HG03045 (cell line): Measurements from ENCODE around the gene FNDC10.

Experiments
- ATAC-seq: cut with Tn5 transposase; IDR thresholded peaks from one replicate; pipeline ENCODE4 v1.9.1; 2021; ENCODE audit warnings: mild to moderate bottlenecking, moderate library complexity; ENCODE audit not compliant: unreplicated experiment

FNDC10 gene

DNA sequence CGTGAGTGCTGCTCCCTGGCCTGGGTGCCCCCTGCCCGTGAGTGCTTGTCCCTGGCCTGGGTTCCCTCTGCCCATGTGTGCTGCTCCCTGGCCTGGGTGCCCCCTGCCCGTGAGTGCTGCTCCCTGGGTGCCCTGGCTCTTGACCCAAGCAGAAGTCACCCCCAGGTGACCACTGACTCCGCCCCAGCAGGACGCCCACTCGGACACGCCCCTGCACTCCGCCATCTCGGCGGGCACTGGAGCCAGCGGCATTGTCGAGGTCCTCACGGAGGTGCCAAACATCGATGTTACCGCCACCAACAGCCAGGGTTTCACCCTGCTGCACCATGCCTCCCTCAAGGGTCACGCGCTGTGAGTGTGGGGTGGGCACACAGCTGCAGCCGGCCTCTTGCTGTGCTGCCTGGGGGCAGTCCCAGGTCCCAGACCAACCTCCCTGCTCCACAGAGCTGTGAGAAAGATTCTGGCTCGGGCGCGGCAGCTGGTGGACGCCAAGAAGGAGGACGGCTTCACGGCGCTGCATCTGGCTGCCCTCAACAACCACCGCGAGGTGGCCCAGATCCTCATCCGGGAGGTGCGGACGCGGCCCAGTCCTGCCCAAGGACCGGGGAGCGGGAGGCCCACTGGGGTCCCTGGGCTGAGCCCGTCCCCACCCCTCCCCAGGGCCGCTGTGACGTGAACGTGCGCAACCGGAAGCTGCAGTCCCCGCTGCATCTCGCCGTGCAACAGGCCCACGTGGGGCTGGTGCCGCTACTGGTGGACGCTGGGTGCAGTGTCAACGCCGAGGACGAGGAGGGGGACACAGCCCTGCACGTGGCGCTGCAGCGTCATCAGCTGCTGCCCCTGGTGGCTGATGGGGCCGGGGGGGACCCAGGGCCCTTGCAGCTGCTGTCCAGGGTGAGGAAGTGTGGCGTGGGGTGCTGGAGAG, 28.2 kb upstream of the FNDC10 start:
- ATAC-seq = no peak

DNA sequence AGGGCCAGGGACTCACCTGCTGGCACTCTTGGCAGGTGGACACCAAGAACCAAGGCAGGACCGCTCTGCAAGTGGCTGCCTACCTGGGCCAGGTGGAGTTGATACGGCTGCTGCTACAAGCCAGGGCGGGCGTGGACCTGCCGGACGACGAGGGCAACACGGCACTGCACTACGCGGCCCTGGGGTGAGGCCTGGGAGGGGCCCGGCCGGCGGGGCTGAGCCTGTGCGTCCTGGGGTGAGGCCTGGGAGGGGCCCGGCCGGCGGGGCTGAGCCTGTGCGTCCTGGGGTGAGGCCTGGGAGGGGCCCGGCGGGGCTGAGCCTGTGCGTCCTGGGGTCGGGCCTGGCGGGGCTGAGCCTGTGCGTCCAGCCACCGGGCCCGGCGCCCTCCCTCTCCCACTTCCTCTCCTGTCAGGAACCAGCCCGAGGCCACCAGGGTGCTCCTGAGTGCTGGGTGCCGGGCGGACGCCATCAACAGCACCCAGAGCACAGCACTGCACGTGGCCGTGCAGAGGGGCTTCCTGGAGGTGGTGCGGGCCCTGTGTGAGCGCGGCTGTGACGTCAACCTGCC, 27.4 kb upstream of the FNDC10 start:
- ATAC-seq = no peak

DNA sequence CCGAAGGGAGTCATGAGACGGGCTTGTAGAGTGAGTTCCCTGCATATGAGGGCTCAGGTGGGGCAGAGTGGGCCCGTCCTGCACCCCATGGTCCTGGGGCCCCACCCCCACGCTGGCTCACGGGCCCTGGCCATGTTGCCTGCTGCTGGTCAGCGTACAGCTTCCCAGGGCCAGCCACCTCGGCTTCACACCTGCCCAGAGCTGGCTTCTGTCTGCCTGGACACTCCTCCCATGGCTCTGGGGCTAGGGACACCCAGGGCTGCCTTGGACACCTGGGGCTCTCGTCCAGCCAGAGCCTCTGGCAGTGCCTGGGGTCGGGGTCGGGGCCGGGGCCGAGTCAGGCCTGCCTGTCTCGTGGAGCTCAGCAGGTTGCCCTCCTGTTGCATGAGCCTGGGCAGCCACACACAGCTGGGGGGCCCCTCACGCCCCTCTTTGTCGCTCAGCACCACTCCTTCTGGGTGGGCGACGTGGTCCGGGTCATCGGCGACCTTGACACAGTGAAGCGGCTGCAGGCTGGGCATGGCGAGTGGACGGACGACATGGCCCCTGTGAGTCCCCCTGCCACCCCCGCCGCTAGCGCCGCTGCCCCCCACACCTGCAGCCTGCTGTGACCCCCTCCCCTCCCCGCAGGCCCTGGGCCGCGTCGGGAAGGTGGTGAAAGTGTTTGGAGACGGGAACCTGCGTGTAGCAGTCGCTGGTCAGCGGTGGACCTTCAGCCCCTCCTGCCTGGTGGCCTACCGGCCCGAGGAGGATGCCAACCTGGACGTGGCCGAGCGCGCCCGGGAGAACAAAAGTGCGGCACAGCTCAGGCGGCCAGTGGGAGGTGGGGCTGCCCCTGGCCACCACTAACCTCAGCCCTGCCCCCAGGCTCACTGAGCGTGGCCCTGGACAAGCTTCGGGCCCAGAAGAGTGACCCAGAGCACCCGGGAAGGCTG, 26.5 kb upstream of the FNDC10 start:
- no peak for ATAC-seq

DNA sequence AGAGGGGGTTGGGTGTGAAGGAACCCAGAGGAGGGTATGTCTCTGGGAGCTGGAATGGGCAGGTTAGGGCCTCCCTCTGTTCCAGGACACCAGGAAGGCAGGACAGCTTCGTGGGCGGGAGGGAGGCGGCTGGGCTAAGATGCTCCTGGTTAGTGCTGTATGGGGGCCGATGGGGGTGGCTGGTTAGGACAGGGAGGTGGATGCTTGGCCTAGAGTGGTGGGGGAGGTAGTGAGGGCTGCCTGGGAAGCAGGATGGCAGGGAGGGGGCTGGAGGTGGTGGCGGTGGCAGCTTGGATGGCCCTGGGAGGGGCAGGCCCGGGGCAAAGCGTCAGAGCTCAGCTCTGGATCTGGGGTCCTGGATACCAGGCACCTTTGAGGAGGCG, 25.9 kb upstream of the FNDC10 start:
- ATAC-seq = no peak

DNA sequence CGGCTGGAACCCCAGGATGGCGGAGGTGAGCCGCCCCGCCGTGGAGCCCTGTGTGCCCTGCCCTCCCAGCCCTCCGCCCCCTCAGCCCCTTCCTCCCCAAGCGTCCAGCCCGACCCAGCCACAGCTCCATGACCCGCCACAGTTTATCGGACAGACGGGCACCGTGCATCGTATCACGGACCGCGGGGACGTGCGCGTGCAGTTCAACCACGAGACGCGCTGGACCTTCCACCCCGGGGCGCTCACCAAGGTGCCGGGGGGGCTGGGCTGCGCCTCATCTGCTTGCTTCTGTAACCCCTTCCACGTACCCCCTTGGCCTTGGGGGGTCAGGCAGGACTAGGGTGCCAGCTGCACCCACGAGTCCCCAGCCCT, 25.5 kb upstream of the FNDC10 start:
- no peak for ATAC-seq

DNA sequence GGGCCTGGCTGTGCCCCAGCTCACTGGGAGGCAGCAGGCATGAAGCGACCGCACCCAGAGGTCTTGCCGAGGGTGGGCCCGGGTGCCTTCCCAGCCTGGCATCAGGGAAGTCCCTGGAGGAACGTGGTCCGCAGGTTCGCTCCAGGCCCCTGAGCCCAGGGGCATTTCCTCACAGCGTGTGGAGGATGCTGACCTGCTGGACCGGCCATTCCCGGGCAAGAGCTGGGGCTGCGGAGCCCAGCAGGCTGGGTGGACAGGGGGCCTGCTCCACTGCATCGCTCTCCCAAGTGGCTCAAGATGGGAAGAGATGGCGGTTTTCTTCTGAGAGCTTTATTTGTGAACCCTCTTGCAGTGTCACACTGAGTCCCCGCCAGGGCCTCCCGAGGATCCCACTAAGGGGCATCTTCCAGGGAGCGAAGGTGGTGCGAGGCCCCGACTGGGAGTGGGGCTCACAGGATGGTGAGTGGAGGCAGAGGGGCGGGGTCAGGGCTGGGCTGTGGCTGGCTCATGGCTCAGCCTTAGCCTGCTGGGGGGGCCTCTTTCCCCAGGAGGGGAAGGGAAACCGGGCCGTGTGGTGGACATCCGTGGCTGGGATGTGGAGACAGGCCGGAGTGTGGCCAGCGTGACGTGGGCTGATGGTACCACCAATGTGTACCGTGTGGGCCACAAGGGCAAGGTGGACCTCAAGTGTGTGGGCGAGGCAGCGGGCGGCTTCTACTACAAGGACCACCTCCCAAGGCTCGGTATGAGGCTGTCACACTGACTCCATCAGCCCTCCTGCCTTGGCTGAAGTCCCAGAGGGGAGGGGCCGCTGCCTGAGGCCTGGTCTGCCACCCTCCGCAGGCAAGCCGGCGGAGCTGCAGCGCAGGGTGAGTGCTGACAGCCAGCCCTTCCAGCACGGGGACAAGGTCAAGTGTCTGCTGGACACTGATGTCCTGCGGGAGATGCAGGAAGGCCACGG, 24.8 kb upstream of the FNDC10 start:
- ATAC-seq = no peak

DNA sequence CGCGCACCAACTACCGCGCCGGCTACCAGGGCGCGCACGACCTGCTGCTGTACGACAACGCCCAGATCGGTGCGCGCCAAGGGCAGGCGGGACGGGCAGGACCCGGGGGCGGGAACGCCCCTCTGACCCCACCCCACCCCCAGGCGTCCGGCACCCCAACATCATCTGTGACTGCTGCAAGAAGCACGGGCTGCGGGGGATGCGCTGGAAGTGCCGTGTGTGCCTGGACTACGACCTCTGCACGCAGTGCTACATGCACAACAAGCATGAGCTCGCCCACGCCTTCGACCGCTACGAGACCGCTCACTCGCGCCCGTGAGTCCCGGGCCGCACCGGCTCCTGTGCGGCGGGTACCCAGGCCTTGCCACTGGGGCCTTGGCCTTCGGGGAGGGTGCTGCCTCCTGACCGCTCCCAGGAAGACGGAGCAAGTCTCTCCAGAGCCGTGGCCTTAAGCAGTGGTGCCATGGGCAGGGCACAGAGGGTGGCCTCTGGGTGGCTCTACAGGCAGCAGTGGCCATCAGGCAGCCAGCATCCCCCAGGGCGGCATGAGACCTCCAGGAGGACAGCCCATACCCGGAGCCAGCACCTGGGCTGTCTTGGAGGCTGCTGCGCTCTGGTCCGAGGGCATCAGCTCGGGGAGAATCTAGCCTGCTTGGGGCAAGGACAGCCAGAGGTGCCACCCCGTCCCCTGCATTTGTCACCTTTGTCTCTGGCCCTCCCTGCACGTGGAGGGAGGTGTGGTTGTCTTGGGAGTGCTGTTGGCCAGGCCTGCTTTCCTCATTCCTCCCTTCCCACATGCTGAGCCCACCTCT, 23.9 kb upstream of the FNDC10 start:
- no peak for ATAC-seq

DNA sequence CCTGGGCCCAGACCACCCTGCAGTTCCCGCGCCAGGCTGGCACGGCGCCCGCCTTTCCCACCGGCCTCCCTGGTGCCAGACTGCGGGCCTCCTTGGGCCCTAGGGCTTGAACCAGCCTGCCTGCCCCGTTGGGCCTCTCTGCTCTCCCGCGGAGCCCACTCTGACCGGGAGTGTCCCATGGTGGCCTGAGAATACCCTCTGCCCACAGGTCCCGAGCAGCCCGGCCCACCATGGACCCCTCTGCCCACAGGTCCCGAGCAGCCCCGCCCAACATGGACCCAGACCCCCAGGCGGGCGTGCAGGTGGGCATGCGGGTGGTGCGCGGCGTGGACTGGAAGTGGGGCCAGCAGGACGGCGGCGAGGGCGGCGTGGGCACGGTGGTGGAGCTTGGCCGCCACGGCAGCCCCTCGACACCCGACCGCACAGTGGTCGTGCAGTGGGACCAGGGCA, 23.3 kb upstream of the FNDC10 start:
- no peak for ATAC-seq

DNA sequence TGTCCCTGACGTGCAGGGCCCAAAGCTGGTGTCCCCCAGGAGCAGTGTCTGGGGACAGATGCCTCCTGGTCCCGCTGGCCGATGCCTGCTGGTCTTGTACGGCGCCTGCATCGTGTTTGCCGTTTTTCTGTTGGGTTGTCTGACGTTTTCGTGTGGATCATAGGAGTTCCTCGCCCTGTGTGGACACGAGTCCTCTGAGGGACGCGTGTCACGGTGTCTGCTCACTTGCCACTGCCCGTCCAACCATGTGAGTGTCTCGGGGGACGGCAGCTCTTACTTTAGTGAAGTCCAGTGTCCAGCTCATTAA, 22.8 kb upstream of the FNDC10 start:
- no peak for ATAC-seq

DNA sequence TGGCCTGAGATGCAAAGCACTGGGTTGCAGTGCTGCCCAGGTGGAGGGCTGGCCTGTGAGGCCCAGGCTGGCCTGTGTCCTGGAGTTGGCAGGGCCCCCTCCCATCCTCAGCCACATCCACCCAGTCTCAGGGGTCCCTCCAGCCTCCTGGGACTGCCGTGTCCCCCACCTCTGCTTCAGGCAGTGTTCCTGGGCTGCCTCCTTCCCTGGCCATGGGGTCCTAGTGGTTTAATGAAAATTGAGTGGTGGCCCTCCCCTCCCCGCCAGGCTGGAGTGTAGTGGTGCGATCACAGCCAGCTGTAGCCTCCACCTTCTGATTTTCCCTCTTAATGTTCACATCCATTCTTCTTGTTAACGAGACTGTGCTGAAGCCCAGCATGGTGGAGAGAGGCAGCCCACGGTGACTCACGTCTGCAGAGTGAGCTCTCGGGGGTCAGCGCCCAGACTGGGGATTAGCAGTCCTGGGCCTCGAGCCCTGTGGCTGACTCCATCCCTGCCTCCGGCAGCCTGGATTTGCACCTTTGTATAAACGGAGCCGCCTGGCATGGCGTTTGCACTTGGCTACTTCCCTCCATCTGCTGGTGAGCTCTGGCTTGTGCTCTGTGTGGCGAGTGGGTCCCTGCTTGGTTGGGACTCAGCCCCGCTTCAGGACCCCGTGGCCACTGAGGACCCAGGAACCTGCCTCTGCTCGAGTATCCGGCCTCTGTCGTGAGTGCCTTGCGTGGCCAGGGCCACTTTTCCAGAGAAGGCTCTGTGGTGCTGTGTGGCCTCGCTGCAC, 22.3 kb upstream of the FNDC10 start:
- ATAC-seq = no peak

DNA sequence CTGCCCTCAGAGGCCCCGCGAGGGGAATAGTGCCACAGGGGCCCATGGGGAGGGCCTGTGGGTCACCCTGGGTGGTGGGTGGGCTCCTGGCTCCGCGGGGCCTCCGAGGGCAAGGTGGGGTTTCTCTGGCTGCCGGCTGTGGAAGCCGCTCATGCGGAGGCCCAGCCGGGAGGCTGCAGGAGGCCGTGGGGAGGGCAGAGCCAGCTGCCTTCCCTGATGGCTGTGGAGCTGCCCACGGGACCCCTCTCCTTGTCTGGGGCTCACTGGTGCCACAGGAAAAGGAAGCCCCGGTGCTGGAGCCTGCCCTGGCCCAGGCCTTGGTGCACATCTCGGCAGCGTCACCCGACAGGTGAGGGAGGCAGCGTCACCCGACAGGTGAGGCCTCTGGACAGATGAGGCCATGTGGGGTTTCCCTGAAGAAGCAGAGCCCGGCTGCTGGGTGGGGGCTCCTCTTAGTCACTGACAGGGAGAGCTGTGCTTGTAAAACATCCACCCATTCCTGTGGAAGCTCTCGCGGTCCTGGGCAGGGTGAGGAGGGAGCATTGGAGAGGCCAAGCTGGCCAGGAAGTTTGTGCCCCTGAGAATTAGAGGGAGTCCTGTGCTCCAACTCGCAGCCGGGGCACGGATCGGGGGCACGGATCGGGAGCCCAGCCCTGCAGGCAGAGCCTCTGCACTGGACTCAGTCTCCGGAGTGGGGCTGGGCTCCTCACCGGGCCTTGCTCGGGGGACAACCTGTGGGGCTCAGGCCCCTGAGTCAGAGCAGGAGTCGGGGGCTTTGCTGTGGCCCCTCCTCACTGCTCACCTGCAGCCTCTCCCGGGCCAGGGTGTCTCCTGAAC, 21.5 kb upstream of the FNDC10 start:
- ATAC-seq = no peak

DNA sequence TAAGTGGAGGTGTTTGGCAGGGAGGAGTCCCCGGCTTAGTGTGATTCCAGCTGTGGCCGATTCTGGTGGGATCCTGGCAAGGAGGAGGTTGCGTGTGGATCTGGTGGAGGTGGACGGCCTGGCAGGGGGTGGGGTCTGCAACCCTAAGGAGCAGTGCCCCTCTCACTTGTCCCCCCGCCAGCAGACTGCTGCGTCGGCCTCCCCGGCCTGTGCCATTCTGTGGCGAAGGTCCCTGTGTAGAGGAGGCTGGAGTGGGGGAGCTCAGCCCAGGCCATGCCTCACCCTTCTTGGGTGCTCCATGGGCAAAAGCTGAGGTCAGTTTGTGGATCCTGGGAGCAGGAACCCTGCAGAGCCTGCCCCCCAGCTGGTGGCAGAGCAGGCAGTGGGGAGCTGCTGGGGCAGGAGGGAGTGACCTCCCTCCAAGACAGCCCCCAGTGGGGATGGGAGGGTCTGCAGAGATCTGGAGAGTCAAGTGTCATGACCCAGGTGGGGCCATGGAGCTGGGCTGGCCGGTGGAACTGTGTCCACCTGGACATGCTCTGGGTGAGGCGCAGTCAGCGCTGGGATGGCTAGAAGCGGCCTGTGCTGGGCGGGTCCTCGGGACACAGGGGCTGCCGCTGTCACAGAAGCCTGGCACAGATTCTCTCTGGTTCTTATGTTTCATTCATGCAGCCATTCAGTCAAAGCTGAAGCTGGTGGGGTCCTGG, 20.7 kb upstream of the FNDC10 start:
- ATAC-seq = no peak

DNA sequence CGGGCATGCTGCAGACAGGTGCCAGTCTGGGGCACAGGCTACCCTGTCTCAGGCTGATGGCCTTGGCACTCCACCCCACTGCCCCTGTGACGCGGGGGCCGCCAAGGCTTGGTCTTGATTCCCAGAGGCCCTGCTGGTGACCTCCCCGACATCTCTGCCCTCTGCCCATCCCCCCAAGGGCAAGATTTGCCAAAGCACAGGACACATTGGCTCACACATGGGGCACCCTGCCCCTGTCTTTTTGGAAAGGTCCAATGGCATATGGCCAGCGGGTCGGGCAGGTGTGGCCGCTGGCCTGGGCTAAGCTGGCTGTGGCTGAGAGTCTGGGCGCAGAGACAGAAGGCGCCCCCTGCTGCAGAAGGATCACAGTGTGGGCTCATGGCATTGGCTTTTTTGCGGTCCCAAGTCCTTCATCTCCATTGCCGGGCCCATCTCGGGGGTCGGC, 20.0 kb upstream of the FNDC10 start:
- ATAC-seq = no peak

DNA sequence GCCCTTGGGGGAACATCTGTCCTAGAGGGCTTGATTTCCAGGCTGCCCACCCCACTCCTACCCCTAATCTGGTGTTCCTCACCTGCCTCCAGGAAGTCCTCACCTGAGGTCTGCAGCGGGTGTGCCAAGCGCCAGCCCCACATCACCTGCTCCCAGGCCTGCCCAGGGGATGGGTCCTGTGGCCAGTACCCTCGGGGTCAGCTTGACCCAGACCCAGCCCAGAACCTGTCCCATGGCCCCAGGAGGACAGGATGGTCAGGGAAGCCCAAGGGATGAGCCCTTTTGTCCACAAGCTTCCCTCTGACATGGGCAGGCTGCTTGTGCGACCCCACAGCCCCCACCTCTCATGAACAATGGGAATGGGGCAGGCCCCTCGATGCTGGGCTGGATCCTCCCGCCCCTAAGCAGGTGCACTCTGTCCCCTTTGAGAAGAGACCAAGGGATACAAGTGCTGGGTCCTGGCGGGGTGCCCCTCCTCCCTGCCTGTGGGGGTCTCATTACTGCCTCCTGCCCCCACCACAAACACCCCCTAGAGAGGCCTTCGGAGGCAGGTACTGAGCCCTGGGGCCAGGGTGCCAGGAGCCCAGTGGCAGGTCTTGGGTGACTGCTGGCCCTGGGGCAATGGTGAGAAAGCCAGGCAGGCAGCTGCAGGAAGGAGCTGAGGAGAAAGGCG, 18.6 kb upstream of the FNDC10 start:
- ATAC-seq = no peak

DNA sequence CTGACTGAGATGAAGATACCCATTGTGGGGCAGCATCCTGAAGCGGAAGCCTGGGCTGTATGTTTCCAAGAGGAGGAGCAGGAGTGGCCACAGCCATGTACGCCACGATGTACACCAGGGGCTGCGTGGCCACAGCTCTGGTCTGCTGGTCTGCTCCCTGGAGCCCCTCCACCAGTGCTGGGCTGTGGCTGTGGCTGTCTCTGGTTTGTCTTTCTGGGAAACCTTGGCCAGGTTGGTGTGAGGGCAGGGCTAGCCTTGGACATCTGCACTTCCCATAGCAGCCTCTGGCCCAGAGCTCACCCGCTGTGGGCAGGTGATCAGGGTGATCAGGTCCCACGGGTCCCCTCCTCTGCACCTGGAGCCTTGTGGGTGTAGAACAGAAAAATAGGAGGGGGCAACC, 18.0 kb upstream of the FNDC10 start:
- ATAC-seq = no peak

DNA sequence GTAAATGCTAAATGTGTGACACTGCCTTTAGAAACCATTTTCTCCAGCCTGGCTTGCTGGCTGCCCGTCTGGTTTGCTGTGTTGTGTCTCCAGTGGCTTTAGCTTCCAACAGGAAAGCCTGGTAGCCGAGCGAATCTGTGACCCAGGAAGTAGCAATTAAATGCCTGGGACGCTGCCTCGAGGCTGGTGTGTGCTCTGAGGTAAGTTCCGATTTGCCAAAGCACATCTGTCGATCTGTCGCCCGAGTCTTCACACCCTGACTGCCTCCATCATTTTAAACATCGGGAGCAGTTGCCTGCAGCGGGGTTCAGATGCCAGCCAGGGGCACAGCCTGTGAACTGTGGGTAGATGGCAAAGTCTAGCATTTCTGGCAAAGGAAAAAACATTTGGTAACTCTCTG, 17.6 kb upstream of the FNDC10 start:
- no peak for ATAC-seq

DNA sequence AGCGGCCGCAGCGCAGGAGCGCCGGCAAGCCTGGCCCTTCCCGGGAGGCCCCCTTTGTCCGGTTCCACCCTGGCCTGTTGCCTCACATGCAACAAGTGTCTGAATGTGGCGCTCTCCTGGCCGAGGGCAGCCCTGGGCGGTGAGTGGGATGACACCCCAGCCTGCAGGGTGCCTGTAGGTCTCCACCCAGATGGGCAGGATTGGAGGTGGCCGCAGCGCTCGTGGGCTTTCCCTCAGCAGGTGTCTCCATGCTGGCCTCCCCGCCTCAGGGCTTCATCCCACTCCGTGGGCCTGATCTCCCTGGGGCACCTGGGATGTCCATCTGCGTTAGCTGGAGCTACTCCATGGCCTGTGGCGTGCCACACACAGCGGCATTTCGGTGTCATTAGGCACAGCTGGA, 16.9 kb upstream of the FNDC10 start:
- ATAC-seq = no peak
